GM18951 (cell line): ENCODE measurements around the gene KIF21B.

Source experiments
- POLR2A ChIP-seq: IDR thresholded peaks from 4 replicates; pipeline ENCODE4 v1.6.1; 2011; ENCODE audit warnings: mild to moderate bottlenecking; ENCODE audit not compliant: insufficient read length, insufficient read depth; ENCODE audit errors: extremely low read depth
- in situ Hi-C: fragments of 300-500 bp; cut with MboI; formaldehyde crosslinking; loops from one replicate; pipeline ENCODE4 v1.12.0; 2022; ENCODE audit warnings: low sequenced_read_pairs, mixed read lengths, inconsistent platforms; ENCODE audit not compliant: unreplicated experiment

KIF21B gene

GRCh38 chr1:201023517-201023902 is at the start of gene KIF21B:
TSS of gene KIF21B (minus strand) at chr1:201023714. CDS start at chr1:201023383, 331 bp downstream.
- peak; percentile 70 for TF ChIP-seq POLR2A
- in situ Hi-C loops, result no loop called here

GRCh38 chr1:201072922-201073321 is 49.4 kb upstream of the KIF21B start:
- TF ChIP-seq POLR2A, result no peak
- in situ Hi-C loops, result no loop called here

- TF ChIP-seq POLR2A, result no peak
- in situ Hi-C loops, result no loop called here
Observed at GRCh38 chr1:201072149-201072548, 48.6 kb upstream of the KIF21B start.

- in situ Hi-C loops, result no loop called here
- no peak for TF ChIP-seq POLR2A
Observed at GRCh38 chr1:201069636-201070035, 46.1 kb upstream of the KIF21B start.

- no peak for TF ChIP-seq POLR2A
- in situ Hi-C loops, result no loop called here
Observed at GRCh38 chr1:201068976-201069375, 45.5 kb upstream of the KIF21B start.

GRCh38 chr1:201066986-201067385 is 43.5 kb upstream of the KIF21B start:
- in situ Hi-C loops, result no loop called here
- no peak for TF ChIP-seq POLR2A

GRCh38 chr1:201065686-201066085 is 42.2 kb upstream of the KIF21B start:
- TF ChIP-seq POLR2A, result no peak
- in situ Hi-C loops, result no loop called here

- TF ChIP-seq POLR2A, result no peak
- in situ Hi-C loops, result no loop called here
Observed at GRCh38 chr1:201064806-201065205, 41.3 kb upstream of the KIF21B start.

GRCh38 chr1:201063145-201063544 is 39.6 kb upstream of the KIF21B start:
- in situ Hi-C loops, result no loop called here
- no peak for TF ChIP-seq POLR2A

- in situ Hi-C loops, result no loop called here
- TF ChIP-seq POLR2A, result no peak
Observed at GRCh38 chr1:201062511-201063091, 39.1 kb upstream of the KIF21B start.

- TF ChIP-seq POLR2A, result no peak
- in situ Hi-C loops, result no loop called here
Observed at GRCh38 chr1:201061886-201062285, 38.4 kb upstream of the KIF21B start.

- no peak for TF ChIP-seq POLR2A
- in situ Hi-C loops, result no loop called here
Observed at GRCh38 chr1:201061049-201061448, 37.5 kb upstream of the KIF21B start.

- no peak for TF ChIP-seq POLR2A
- in situ Hi-C loops, result no loop called here
Observed at GRCh38 chr1:201060586-201060985, 37.1 kb upstream of the KIF21B start.

GRCh38 chr1:201059871-201060555 is 36.5 kb upstream of the KIF21B start:
- in situ Hi-C loops, result no loop called here

More at GRCh38 chr1:201059871-201060555, 36.5 kb upstream of the KIF21B start:
- TF ChIP-seq POLR2A, result no peak
